HCEC 1CT (cell line): ENCODE measurements around the gene GABARAPL1.
"Not testable (repeated sequence)": the region's sequence is repeated elsewhere in the genome, so short reads cannot be mapped to it uniquely, and the experiment has no call there.

Experiments
- DNase-seq: peaks from one replicate; pipeline ENCODE4 v3.0.0-alpha.2; 2017

GABARAPL1 gene

DNA sequence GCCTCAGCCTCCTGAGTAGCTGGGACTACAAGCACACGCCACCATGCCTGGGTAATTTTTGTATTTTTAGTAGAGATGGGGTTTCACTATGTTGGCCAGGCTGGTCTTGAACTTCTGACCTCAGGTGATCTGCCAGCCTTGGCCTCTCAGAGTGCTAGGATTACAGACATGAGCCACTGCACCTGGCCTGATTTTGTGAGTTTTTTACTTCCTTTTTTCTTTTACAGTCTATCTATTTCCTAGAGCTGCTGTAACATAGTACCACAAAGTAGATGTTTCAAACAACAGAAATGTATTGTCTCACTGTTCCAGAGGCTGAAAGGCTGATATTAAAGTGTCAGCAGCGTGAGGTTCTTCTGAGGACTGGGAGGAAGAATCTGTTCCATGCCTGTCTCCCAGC, 8.2 kb upstream of the GABARAPL1 start:
- not testable (repeated sequence) for DNase-seq

DNA sequence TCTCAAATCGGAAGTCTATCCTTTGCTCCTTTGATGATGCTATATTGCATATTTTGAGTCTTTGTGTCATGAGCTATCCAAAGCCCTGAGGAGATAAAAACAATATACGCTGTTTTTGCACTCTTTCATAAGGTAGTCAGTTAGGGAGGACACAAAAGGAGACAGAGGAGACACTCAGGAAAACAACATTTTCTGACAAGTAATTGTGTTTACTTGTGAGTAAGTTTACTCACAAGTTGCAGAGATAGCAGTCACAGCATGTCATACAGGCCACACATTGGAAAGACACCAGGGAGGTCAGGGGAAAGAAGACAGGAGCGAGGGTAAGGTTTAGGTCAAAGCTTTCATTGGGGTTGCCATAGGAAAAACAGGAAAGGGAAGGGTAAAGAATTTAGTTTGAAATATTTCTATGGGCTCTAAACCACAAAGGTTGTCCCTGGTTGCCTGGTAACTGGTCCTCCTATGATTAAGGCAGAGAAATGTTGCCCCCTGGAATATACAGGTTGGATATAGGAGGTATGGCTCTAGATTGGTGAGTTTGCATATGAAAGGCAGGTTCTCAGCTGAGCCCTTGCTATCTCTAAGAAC, 7.4 kb upstream of the GABARAPL1 start:
- no peak for DNase-seq

- DNase-seq = no peak
Measured at GRCh38 chr12:10207136-10207535, 5.5 kb upstream of the GABARAPL1 start.

DNA sequence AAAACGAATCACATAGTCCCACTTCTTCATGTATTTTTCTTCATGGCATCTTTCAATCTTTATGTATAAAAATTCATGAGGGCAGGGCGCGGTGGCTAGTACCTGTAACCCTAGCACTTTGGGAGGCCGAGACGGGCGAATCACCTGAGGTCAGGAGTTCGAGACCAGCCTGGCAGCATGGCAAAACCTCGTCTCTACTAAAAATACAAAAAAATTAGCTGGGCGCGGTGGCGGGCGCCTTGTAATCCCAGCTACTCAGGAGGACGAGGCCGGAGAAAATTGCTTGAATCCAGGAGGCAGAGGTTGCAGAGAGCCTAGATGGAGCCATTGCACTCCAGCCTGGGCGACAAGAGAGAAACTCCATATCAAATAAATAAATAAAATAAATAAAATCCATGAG, 2.5 kb upstream of the GABARAPL1 start:
- DNase-seq = no peak

GRCh38 chr12:10211101-10211939, 1.4 kb upstream of the GABARAPL1 start:
- DNase-seq = peak; percentile 7

- DNase-seq = peak; percentile 99
Measured at GRCh38 chr12:10211940-10212738, 538 bp upstream of the GABARAPL1 start.

- DNase-seq = peak; percentile 80
Measured at GRCh38 chr12:10213168-10214135, 775 bp downstream of the GABARAPL1 start.

GRCh38 chr12:10214136-10214894, 1.6 kb downstream of the GABARAPL1 start:
- DNase-seq = peak; percentile 2

DNA sequence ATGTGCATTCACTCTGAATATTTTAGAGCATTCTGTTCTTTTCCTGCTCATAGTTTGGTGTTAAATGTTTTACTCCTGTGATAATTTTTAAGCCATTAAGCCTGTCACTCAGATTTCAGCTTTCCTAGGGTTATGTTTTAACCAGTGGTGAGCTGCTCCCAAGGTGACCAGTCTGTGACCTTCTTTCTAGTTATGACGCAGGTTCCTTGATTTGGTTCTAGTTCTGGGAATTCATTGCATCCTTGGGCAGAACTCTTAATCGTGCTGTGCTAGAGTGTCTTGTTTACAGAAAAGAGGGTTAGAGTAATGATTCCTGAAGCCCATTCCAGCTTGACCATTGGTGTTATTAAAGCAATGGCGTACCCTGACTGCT, 2.2 kb downstream of the GABARAPL1 start:
- no peak for DNase-seq

GRCh38 chr12:10215436-10215835, 2.8 kb downstream of the GABARAPL1 start:
- DNase-seq = no peak

GRCh38 chr12:10215946-10216345, 3.3 kb downstream of the GABARAPL1 start:
- DNase-seq = not testable (repeated sequence)

DNA sequence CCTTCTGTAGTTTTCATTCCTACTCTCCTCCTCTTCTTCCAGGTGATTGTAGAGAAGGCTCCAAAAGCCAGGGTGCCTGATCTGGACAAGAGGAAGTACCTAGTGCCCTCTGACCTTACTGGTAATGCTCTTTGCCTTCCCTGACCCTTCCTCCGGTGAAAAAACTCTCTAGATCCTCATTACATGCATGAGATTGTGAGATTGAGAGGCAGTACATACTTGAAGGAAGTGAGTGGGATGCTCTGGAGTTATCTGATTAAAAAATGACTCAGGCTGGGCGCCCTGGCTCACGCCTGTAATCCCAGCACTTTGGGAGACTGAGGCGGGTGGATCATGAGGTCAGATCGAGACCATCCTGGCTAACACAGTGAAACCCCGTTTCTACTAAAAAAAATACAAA, 5.3 kb downstream of the GABARAPL1 start:
- DNase-seq = no peak

GRCh38 chr12:10220398-10221077, 7.9 kb downstream of the GABARAPL1 start:
- DNase-seq = no peak

DNA sequence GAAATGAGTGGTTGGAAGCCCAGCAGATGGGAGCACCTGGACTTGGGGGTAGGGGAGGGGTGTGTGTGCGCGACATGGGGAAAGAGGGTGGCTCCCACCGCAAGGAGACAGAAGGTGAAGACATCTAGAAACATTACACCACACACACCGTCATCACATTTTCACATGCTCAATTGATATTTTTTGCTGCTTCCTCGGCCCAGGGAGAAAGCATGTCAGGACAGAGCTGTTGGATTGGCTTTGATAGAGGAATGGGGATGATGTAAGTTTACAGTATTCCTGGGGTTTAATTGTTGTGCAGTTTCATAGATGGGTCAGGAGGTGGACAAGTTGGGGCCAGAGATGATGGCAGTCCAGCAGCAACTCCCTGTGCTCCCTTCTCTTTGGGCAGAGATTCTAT, 9.2 kb downstream of the GABARAPL1 start:
- DNase-seq = no peak

GRCh38 chr12:10223208-10223607, 10.5 kb downstream of the GABARAPL1 start:
- no peak for DNase-seq

- not testable (repeated sequence) for DNase-seq
Measured at GRCh38 chr12:10225426-10225825, 12.7 kb downstream of the GABARAPL1 start.

- DNase-seq = no peak
Measured at GRCh38 chr12:10226086-10226485, 13.4 kb downstream of the GABARAPL1 start.

DNA sequence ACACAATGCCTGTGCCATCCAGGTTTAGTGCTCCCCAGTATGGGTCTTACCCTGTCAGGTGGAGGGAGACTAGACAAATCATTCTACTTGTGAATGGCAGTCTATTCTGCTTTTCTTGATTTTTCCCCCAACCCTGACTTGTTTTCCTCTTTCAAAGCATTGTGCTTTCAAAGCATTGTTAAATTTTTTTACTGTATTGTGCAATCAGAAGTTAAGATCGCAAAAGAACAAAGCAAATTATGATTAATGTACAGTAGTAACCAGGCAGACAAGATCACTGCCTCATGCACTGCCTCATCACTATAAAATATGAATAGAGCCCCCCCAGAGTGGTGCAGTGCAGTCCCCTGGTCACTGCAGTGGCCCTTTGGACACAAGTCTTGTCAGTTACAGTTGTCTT, 14.1 kb downstream of the GABARAPL1 start:
- no peak for DNase-seq

- no peak for DNase-seq
Measured at GRCh38 chr12:10227648-10228047, 15.0 kb downstream of the GABARAPL1 start.

DNA sequence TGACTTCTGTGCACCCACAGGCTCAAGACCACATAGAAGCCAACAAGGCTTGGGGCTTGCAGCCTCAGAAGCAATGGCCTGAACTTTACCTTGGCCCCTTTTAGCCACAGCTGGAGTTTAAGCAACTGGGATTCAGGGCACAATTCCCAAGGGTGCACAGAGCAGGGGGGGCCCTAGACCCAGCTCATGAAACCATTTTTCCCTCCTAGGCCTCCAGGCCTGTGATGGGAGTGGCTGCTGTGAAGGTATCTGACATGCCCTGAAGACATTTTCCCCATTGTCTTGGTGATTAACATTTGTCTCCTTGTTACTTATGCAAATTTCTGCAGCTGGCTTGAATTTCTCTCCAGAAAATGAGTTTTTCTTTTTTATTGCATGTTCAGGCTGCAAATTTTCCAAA, 21.9 kb downstream of the GABARAPL1 start:
- no peak for DNase-seq
